Neural cell (in vitro differentiated cells): ENCODE measurements around the gene TFCP2L1. TPM values are rescaled to one million over a fixed set of nuclear protein-coding genes. Genes with fewer than 3 reads are reported as not detected.

Experiments used
- H2AFZ ChIP-seq: fragments of 200-600, 300-800 bp; sonication (generic), shearing (Covaris generic); 2 replicates; pipeline ENCODE4 v1.6.0; 2014; ENCODE audit warnings: low read depth, mild to moderate bottlenecking, antibody characterized with exemption, low read length, moderate library complexity
- H3F3A ChIP-seq: fragments of 200-600 bp; shearing (Covaris generic); 2 replicates; pipeline ENCODE4 v1.6.1; 2016; ENCODE audit warnings: mild to moderate bottlenecking, moderate library complexity, mixed read lengths, antibody characterized with exemption, low read length; ENCODE audit not compliant: insufficient read depth, poor library complexity, severe bottlenecking
- H3K27ac ChIP-seq: fragments of 200-600, 300-800 bp; sonication (generic), shearing (Covaris generic); 2 replicates; pipeline ENCODE4 v1.5.1; 2014; ENCODE audit warnings: mild to moderate bottlenecking, low read length, moderate library complexity
- H3K27me3 ChIP-seq: fragments of 300-800, 200-600 bp; sonication (generic), shearing (Covaris generic); 2 replicates; pipeline ENCODE4 v1.6.0; 2014; ENCODE audit warnings: mild to moderate bottlenecking, low read depth, low read length, moderate library complexity; ENCODE audit not compliant: insufficient read depth
- H3K36me3 ChIP-seq: fragments of 300-800, 200-600 bp; sonication (generic), shearing (Covaris generic); 2 replicates; pipeline ENCODE4 v1.5.1; 2014; ENCODE audit warnings: mild to moderate bottlenecking, antibody characterized with exemption, low read length, moderate library complexity; ENCODE audit not compliant: insufficient read depth
- H3K4me2 ChIP-seq: fragments of 300-800, 200-600 bp; sonication (generic), shearing (Covaris generic); 2 replicates; pipeline ENCODE4 v1.6.0; 2014; ENCODE audit warnings: mild to moderate bottlenecking, low read length
- H3K4me3 ChIP-seq: fragments of 300-800, 200-600 bp; sonication (generic), shearing (Covaris generic); 2 replicates; pipeline ENCODE4 v1.5.1; 2014; ENCODE audit warnings: mild to moderate bottlenecking, low read length, moderate library complexity
- H3K79me2 ChIP-seq: fragments of 200-600 bp; shearing (Covaris generic); replicated peaks from 2 replicates; pipeline ENCODE4 v1.6.0; 2014; ENCODE audit warnings: mild to moderate bottlenecking, low read length, moderate library complexity; ENCODE audit not compliant: insufficient read depth
- H3K9ac ChIP-seq: fragments of 300-800, 200-600 bp; sonication (generic), shearing (Covaris generic); 2 replicates; pipeline ENCODE4 v1.6.1; 2016; ENCODE audit warnings: mild to moderate bottlenecking, low read length, mixed read lengths
- H3K9me2 ChIP-seq: fragments of 200-600 bp; shearing (Covaris generic); 2 replicates; pipeline ENCODE4 v1.6.1; 2016; ENCODE audit warnings: mild to moderate bottlenecking, low read length, mixed read lengths; ENCODE audit not compliant: insufficient read depth
- H3K9me3 ChIP-seq: fragments of 200-600, 300-800 bp; sonication (generic), shearing (Covaris generic); 2 replicates; pipeline ENCODE4 v1.6.1; 2016; ENCODE audit warnings: mild to moderate bottlenecking, mixed run types, low read length, moderate library complexity, mixed read lengths
- H4K20me1 ChIP-seq: fragments of 200-600 bp; shearing (Covaris generic); 2 replicates; pipeline ENCODE4 v1.6.1; 2016; ENCODE audit warnings: mild to moderate bottlenecking, mixed run types; ENCODE audit not compliant: insufficient read depth
- EP300 ChIP-seq: fragments of 450-650 bp; conservative IDR thresholded peaks from 2 replicates; pipeline ENCODE4 v1.6.1; 2014; ENCODE audit warnings: antibody characterized with exemption, mild to moderate bottlenecking, moderate library complexity; ENCODE audit not compliant: poor library complexity, severe bottlenecking
- MXI1 ChIP-seq: fragments of 450-650 bp; conservative IDR thresholded peaks from 2 replicates; pipeline ENCODE4 v1.6.1; 2014; ENCODE audit warnings: antibody characterized with exemption, mild to moderate bottlenecking; ENCODE audit not compliant: poor library complexity, severe bottlenecking
- RAD21 ChIP-seq: fragments of 450-650 bp; conservative IDR thresholded peaks from 2 replicates; pipeline ENCODE4 v1.6.1; 2014; ENCODE audit warnings: antibody characterized with exemption, mild to moderate bottlenecking, moderate library complexity
- SMC3 ChIP-seq: fragments of 450-650 bp; conservative IDR thresholded peaks from 2 replicates; pipeline ENCODE4 v1.6.1; 2014; ENCODE audit warnings: antibody characterized with exemption, mild to moderate bottlenecking, moderate library complexity; ENCODE audit not compliant: poor library complexity
- TAF1 ChIP-seq: IDR thresholded peaks from 2 replicates; pipeline ENCODE4 v1.6.1; 2012; ENCODE audit warnings: low read depth
- polyA plus RNA-seq: library from polyadenylated mRNA; depleted of rRNA; stranded (reverse); fragments of >200 nt; gene quantifications from 2 replicates; pipeline ENCODE4 v1.2.3, GENCODE V29; 2014
- TF ChIP-seq, protein P1 (sequence below): IDR thresholded peaks from 2 replicates; pipeline ENCODE4 v1.6.1; 2012; ENCODE audit warnings: borderline replicate concordance
- TF ChIP-seq, protein P2 (sequence below): fragments of 450-650 bp; IDR thresholded peaks from 2 replicates; pipeline ENCODE4 v1.5.1; 2014; ENCODE audit warnings: antibody characterized with exemption, mild to moderate bottlenecking, moderate library complexity; ENCODE audit not compliant: poor library complexity, severe bottlenecking

The TFCP2L1 gene
- polyA plus RNA-seq, 1 donor from 2014 or later = 0.04 TPM

DNA sequence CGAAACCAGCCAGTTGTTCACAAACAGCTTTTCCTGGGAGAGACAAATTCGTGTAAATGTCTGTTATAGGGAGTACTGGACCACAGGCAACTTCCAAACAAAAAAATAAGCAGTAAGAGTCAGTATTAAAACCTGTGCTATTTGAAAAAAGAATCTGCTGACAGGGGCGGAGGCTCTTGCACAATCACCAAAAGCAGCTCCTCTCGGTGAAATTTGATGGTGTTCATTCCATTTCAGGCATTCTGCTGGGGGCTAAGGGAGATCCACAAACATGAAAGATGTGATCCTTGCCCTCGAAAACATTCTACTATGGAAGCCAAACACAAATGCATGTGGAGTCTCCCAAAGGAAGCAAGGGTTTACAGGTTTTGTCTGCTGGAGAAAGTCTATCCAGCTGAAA is 45.0 kb downstream of the TFCP2L1 start:
- Histone ChIP-seq H3K27me3 (no peaks in the 10 kb centered on the region), H3F3A (no peaks in the 10 kb centered on the region), H3K36me3 (no peaks in the 10 kb centered on the region), H4K20me1 (no peaks in the 10 kb centered on the region), H2AFZ (no peak overlapping the region), H3K9ac (no peak overlapping the region), H3K9me3 (no peaks in the 10 kb centered on the region), H3K4me2 (no peak overlapping the region), H3K79me2 (no peaks in the 10 kb centered on the region), H3K4me3 (no peak overlapping the region), H3K9me2 (no peaks in the 10 kb centered on the region), H3K27ac (no peak overlapping the region)
- TF ChIP-seq EP300 = no peak
- no peak for TF ChIP-seq RAD21
- TF ChIP-seq, protein P1, sequence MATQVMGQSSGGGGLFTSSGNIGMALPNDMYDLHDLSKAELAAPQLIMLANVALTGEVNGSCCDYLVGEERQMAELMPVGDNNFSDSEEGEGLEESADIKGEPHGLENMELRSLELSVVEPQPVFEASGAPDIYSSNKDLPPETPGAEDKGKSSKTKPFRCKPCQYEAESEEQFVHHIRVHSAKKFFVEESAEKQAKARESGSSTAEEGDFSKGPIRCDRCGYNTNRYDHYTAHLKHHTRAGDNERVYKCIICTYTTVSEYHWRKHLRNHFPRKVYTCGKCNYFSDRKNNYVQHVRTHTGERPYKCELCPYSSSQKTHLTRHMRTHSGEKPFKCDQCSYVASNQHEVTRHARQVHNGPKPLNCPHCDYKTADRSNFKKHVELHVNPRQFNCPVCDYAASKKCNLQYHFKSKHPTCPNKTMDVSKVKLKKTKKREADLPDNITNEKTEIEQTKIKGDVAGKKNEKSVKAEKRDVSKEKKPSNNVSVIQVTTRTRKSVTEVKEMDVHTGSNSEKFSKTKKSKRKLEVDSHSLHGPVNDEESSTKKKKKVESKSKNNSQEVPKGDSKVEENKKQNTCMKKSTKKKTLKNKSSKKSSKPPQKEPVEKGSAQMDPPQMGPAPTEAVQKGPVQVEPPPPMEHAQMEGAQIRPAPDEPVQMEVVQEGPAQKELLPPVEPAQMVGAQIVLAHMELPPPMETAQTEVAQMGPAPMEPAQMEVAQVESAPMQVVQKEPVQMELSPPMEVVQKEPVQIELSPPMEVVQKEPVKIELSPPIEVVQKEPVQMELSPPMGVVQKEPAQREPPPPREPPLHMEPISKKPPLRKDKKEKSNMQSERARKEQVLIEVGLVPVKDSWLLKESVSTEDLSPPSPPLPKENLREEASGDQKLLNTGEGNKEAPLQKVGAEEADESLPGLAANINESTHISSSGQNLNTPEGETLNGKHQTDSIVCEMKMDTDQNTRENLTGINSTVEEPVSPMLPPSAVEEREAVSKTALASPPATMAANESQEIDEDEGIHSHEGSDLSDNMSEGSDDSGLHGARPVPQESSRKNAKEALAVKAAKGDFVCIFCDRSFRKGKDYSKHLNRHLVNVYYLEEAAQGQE = no peak

DNA sequence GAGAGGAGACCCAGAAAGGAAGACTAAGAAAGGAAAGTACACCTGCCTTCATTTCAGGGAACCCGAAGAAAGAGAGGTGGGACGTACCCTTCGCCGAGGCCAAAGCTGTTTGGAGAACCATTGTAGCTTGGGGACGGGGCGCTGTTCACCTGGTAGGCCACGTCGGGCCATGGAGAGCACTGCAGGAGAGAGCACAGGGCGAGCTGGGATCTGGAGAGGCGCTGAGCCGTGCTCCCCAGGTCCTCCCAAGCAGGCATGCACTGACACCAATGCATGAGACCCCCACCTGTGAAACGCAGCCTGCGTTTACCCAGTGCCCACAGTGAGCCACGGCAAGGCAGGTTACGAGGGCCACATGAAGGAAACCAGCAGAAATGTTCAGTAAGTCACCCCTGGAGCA is 45.5 kb downstream of the TFCP2L1 start:
- H3K27ac ChIP-seq = no peak overlapping the region
- no peaks in the 10 kb centered on the region for H3K27me3 ChIP-seq
- no peaks in the 10 kb centered on the region for H3K36me3 ChIP-seq
- no peaks in the 10 kb centered on the region for H3K79me2 ChIP-seq
- no peak overlapping the region for H2AFZ ChIP-seq
- H3K9ac ChIP-seq = no peak overlapping the region
- H3K9me3 ChIP-seq = no peaks in the 10 kb centered on the region
- no peak overlapping the region for H3K4me3 ChIP-seq
- H3F3A ChIP-seq = no peaks in the 10 kb centered on the region
- TF ChIP-seq MXI1 = no peak
- H4K20me1 ChIP-seq = no peaks in the 10 kb centered on the region
- H3K9me2 ChIP-seq = no peaks in the 10 kb centered on the region
- H3K4me2 ChIP-seq = no peak overlapping the region

DNA sequence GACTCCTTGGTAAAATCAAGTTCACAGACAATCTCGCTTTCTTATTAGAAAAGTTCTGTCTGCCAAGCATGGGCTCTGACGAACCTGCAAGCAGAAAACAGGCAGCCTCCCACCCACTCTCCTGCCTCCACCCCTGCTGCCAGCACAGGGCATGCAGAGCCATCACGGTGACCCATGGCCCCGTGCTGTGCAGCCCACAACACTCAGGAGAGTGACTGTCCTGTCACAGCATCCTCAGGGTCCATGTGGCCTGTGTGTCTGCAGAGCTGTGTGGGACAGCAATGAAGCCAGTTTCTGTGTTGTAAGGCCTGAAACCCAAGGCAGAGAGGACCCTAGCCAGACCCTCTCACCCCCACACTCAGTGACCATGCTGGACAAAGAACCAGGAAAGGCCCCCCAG is 46.2 kb downstream of the TFCP2L1 start:
- H3K4me2 ChIP-seq = no peak overlapping the region
- no peaks in the 10 kb centered on the region for H4K20me1 ChIP-seq
- H3K27me3 ChIP-seq = no peaks in the 10 kb centered on the region
- no peak overlapping the region for H3K27ac ChIP-seq
- H3K36me3 ChIP-seq = no peaks in the 10 kb centered on the region
- TF ChIP-seq TAF1 = no peak
- TF ChIP-seq SMC3 = no peak
- TF ChIP-seq, protein P2, sequence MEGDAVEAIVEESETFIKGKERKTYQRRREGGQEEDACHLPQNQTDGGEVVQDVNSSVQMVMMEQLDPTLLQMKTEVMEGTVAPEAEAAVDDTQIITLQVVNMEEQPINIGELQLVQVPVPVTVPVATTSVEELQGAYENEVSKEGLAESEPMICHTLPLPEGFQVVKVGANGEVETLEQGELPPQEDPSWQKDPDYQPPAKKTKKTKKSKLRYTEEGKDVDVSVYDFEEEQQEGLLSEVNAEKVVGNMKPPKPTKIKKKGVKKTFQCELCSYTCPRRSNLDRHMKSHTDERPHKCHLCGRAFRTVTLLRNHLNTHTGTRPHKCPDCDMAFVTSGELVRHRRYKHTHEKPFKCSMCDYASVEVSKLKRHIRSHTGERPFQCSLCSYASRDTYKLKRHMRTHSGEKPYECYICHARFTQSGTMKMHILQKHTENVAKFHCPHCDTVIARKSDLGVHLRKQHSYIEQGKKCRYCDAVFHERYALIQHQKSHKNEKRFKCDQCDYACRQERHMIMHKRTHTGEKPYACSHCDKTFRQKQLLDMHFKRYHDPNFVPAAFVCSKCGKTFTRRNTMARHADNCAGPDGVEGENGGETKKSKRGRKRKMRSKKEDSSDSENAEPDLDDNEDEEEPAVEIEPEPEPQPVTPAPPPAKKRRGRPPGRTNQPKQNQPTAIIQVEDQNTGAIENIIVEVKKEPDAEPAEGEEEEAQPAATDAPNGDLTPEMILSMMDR = no peak
- TF ChIP-seq EP300 = no peak
- no peak overlapping the region for H2AFZ ChIP-seq
- H3K9me2 ChIP-seq = no peaks in the 10 kb centered on the region
- H3K9ac ChIP-seq = no peak overlapping the region
- no peaks in the 10 kb centered on the region for H3K9me3 ChIP-seq
- H3K4me3 ChIP-seq = no peak overlapping the region
- no peaks in the 10 kb centered on the region for H3F3A ChIP-seq
- no peaks in the 10 kb centered on the region for H3K79me2 ChIP-seq
